Posterior cingulate gyrus (tissue), 11 donors: ENCODE measurements around the gene SPEN.
"Not testable (repeated sequence)": the region's sequence is repeated elsewhere in the genome, so short reads cannot be mapped to it uniquely, and the experiment has no call there.

Experiments used
- DNase-seq, 10 donors: peaks; one replicate each; pipeline versions ENCODE4 v3.0.0 to v3.0.0-alpha.2; 2020 to 2021; ENCODE audit warnings: mixed read lengths in 3 of 10
- intact Hi-C: fragments of 100-400 bp; cut with DNase I; formaldehyde crosslinking; loops from one replicate; pipeline ENCODE4 v1.15.1; 2023

Gene SPEN

DNA sequence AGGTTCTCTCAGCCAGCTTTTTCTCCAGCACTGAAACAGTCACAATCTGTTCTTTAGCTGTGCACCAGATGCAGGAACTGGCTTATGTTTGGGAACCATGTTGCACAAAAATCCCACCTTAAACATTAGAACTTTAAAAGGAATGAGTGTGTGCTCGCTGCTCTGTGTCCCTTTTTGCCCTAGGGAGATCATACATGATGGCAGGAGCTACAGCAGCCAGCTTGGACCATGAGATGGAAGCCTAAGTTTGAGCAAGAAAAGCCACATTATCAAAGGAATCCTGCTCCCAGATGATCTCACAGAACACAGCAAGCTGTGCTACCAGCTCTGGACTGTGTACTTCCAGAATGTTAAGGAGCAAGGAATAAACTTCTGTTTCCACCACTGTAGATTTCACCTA lies 124.9 kb downstream of the SPEN start:
- DNase-seq: no peak

DNA sequence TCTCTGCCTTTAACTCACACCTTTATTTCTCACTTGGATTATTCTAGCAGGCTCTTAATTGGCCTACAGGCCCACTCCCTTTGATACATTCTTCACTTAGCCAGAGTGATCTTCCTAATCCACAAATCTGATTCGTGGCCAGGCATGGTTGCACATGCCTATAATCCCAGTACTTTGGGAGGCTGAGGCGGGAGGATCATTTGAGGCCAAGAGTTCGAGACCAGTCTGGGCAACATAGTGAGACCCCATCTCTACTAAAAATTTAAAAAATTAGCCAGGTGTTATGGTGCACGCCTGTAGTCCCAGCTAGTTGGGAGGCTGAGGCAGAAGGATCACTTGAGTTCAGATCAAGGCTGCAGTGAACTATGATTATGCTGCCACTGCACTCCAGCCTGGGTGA lies 126.3 kb downstream of the SPEN start:
- intact Hi-C loops: loop anchor here (10.0 kb wide), 1 partner anchor 139 kb away; no protein-coding TSS in a partner anchor
- no peak for DNase-seq

More for the DNA sequence above, 124.9 kb downstream of the SPEN start:
- intact Hi-C loops: loop anchor here (10.0 kb wide), 1 partner anchor 138 kb away; no protein-coding TSS in a partner anchor

DNA sequence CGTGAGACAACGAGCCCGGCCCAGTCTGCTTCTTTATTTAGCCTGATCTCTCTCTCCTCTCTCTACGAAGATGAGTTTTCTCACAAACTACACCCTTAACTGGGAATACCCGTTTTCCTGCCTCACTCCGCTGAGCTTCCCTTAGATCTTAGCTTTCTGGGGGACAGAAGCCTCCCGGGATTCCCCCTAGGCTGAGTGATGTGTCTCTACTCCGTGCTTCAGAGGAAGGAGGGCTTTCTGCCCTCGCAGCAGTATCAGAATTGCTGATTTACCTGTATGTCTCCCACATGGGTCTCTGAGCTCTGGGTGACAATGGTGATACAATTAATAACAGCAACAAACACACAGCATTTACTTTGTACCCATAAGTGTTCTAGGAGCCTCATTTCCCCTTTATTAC lies 127.3 kb downstream of the SPEN start:
- intact Hi-C loops: loop anchor here (10.0 kb wide), 1 partner anchor 140 kb away; no protein-coding TSS in a partner anchor
- no peak for DNase-seq

DNA sequence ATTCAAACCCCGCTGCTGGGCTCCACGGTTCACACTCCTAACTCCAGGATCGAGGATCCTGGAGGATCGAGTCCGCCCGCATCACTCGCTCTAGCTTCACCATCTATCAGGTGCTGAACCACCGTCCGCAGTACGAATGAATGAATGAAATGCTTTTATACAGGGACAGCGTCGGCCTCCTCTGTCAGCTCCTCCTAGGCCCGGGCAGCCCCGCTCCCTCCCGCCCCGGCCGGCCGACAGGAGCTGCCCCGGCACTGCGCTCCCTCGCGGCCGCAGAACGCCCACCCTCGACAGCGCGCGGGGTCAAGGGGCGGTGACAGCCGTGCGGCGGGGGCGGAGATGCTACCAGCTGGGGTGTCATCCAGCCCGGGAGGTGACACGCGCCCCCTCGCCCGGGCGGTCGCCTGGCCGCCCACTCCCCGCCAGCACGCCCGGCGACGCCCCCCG lies 127.9 kb downstream of the SPEN start:
- intact Hi-C loops: loop anchor here (10.0 kb wide), 1 partner anchor 141 kb away; no protein-coding TSS in a partner anchor
- DNase-seq: peak; percentile 53 to 96 (median 75)

DNA sequence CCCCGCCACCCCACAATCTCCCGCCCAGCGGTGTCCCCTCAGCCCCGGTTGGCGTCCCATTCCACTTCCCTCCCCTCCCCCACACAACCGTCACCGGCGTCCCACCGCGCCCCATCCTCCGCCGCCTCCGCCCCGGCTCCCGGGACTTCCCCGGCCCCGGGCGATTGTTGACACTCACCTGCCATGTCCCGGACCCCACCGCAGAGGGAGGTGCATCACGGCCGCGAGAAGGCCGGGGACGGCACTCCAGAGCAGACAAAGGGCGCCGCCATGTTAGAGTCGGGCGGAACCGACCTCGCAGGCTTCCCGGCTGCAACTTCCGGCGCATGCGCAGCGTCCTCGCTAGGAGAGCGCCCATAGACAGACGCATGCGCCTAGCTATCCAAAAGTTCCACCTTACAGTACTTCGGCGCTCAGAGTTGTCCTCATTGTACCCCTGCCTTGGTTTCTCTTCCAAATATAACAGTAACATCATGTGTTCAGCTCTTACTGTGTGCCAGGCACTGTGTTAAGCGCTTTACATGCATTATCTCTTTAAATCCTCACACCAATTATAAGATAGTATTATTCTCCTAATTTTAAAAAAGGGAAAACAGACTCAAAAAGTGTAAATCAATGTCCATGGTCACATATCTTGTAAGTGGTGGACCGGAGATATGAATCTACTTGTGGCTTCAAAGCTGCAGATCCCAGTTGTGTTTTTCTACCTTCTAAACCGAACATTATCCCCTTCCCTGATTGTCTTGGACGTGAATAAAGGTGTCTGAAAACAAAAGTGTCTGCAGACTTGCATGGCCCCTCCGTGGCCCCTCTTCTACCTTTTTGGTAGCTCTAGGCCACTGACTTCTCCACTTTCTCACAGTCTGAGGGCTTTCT lies 128.5 kb downstream of the SPEN start, which contains the start of gene ZBTB17:
Gene ZBTB17, minus strand, starts transcription at position 297 of the 876 bp plus-strand sequence. CDS start 27,606 bp downstream, outside the sequence.
- intact Hi-C loops: loop anchor here (10.0 kb wide), 1 partner anchor 141 kb away; no protein-coding TSS in a partner anchor
- peak; percentile 80 to 98 (median 88) for DNase-seq

DNA sequence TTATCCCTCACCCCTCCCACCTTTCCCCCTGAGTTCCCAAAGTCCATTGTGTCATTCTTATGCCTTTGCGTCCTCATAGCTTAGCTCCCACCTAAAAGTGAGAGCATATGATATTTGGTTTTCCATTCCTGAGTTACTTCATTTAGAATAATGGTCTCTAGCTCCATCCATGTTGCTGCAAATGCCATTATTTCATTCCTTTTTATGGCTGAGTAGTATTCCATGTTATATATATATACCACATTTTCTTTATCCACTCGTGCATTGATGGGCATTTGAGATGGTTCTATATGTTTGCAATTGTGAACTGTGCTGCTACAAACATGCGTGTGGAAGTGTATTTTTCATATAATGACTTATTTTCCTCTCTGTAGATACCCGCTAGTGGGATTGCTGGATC lies 130.4 kb downstream of the SPEN start:
- not testable (repeated sequence) for DNase-seq
- intact Hi-C loops: loop anchor here (10.0 kb wide), 1 partner anchor 143 kb away; no protein-coding TSS in a partner anchor

DNA sequence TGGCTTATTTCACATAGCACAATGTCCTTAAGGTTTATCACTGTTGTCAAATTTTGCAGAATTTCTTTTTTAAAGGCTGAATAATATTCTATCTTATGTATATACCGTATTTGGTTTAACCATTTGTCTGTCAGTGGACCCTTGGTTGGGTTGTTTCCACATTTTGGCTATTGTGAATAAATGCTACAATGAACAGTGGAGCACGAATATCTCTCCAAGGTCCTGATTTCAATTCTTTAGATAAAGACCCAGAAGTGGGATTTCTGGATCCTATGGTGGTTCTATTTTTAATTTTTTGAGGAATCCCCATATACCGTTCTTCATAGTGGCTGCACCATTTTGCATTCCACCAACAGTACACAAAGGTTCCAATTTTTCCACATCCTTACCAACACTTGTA lies 134.2 kb downstream of the SPEN start:
- intact Hi-C loops: no loop called here
- DNase-seq: no peak

DNA sequence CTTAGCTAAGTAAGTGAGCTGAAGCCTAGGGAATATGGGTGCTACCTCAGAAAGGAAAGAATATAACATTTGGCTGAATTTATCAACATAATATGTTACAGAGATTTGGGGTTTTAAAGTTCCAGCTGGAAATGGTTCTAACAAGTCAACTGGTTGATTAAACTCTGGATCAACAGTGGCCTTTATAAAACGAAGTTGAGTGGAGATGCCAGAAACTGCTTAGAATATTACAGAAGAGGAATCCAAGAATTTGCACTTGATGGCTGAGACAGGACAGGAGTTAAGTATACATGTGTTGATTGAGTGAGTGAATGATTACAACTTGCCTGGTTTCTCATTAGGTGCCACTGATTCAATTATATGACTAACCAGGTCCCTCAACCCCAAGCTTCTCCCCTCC lies 135.8 kb downstream of the SPEN start:
- intact Hi-C loops: no loop called here
- DNase-seq: no peak

DNA sequence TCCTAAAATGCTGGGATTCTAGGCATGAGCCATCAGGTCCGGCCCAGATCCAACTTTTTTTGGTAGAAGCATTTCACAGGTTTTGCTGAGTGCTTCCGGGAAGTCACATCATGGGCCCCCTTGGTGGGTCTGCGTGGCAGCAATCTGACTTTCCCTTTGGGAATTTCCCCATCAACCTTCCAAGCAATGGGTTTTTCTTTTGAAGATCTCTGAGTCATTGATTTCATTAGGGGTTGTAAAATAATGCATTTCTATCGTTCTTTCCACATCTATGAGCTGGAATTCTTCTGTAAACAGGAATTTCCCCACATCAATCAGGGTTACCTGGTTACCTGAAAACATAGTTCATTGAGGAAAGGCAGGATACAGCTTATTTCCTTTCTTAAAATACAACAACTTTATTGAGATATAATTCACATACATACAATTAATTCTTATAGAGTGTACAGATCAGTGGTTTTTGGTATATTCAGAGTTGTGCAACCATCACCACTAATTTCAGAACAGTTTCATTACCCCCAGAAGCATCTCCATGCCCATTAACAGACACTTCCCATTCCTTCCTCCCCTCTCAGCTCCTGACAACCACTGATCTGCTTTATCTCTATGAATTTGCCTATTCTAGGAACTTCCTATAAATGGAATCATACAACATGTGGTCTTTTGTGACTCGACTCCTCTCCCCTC lies 138.2 kb downstream of the SPEN start:
- intact Hi-C loops: no loop called here
- DNase-seq: no peak

DNA sequence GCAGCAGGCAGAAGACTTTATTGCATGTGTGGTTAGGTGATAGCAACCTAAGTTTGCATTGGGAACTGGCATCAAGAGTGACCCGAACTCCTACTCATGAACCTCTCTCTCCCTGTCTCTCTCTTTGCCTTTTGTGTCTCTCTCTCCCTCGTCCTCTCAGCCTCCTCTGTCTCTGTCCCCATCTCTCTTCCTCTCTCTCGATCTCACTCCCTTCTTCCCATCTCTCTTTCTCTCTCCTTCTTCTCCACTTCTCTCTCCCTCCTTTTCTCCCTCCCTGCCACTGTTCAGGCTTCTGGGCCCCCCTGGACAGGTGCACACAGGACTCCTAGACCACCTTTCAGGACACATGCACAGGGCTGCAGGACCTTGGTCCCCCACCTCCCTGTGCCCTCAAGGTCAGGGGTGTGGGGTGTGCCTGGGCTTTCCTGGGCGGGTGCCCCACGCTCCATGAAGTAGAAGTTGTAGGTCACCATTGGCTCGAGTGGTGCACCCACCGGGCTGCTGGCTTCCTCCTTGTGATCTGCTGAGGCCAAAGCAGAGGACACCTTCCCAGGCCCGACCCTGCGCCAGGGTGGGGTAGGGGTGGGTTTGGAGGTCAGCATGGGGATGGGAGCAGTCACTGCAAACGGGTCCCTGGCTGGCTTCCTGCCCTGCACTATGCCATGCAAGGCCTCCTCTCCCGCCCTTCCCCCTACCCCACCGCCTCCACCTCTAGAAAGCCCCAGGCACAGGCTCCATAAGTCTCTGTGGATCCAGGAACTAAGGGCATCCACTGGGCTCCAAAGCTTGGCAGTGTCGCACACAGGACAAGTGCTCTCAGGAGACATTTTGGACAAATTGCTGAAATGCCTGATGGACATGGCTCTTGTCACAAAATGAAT lies 141.6 kb downstream of the SPEN start:
- DNase-seq: peak in 2 of 10 donors; percentile 49 to 55
- intact Hi-C loops: no loop called here

DNA sequence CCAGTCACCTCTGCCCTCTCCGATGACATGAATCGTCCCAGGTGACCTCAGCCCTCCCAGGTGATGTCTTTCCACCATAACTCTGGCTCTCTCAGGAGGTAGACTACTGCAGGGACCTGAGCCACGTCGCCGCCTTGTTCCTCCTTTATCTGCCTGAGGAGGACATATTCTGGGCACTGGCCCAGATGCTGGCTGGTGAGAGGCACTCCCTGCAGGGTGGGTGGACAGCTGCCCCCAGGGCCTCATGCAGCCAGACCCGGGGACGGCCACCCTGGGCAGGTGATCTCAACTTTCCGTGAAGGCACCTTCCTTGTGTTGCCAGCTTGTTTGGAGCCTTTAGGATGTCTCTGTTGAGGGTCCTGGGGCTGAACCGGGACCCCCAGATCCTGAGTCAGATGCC lies 142.3 kb downstream of the SPEN start:
- DNase-seq: peak in 2 of 10 donors; percentile 47 to 59
- intact Hi-C loops: loop anchor here (5.0 kb wide), 1 partner anchor 172 kb away; no protein-coding TSS in a partner anchor
